GM12891 (cell line): ENCODE data around the gene C2CD3.

ENCODE experiments used
- POLR2A ChIP-seq: IDR thresholded peaks from 2 replicates; pipeline ENCODE4 v1.6.1; 2011; ENCODE audit warnings: low read depth, low read length, control low read depth
- POLR2AphosphoS5 ChIP-seq: IDR thresholded peaks from 2 replicates; pipeline ENCODE4 v1.6.1; 2011; ENCODE audit warnings: low read depth, low read length, control low read depth
- SPI1 ChIP-seq: IDR thresholded peaks from 2 replicates; pipeline ENCODE4 v1.6.1; 2011; ENCODE audit warnings: low read depth, low read length, control low read depth
- TAF1 ChIP-seq: IDR thresholded peaks from 2 replicates; pipeline ENCODE4 v1.6.1; 2011; ENCODE audit warnings: low read depth, low read length, control low read depth

DNA sequence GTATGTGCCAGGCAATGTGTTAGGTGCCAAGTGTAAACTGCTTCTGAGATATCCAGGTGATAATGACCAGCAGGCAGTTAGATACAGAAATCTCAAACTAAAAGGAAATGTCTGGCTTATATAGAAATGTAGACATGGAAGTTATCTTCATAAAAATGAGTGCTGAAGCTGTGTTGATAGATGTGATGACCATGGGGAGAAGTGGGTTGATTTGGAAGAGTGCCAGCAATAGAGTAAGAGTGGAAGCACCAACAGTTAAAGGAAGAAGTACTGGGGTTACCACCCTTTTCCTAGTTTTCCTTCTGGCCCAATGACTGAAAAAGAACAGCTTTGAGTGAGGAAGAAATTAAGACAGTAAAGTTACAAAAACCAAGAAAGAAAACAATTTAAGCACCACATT is 68.5 kb downstream of the C2CD3 start:
- TF ChIP-seq POLR2A (no peak), POLR2AphosphoS5 (no peak), TAF1 (no peak), SPI1 (no peak)
